ENCODE results near the gene HIF3A. TPM values are rescaled to one million over a fixed set of nuclear protein-coding genes. Genes with fewer than 3 reads are reported as not detected.

The HIF3A gene
- total RNA-seq, 1 experiment from 2014 or later, result 31.9 TPM

- Histone ChIP-seq H2BK15ac (ENCODE audit: low read depth, low read length) (no peak overlapping the region), H3K4me2 (ENCODE audit: insufficient read depth, insufficient read length, low read length) (peak overlapping the region; percentile 38), H3K23ac (ENCODE audit: insufficient read length, low read depth, low read length) (no peak overlapping the region), H2BK20ac (ENCODE audit: low read depth, low read length, poor library complexity, severe bottlenecking) (no peak overlapping the region), H3K4me1 (ENCODE audit: insufficient read depth, low read length) (peaks cover 7% of the 10 kb centered on the region; the same call in 1 of the 2 replicates), H2AK5ac (ENCODE audit: insufficient read length, low read length) (no peak overlapping the region), H2AFZ (ENCODE audit: low read length) (no peak overlapping the region), H3K4ac (ENCODE audit: low read depth, low read length) (no peak overlapping the region), H3K23me2 (ENCODE audit: insufficient read length, low read depth, low read length, poor library complexity, severe bottlenecking) (no peaks in the 10 kb centered on the region), H3K79me2 (ENCODE audit: insufficient read depth, low read length) (no peaks in the 10 kb centered on the region; the same call in 1 of the 2 replicates), H3K14ac (ENCODE audit: insufficient read depth, low read length) (no peak overlapping the region; the same call in 1 of the 2 replicates), H3K27me3 (ENCODE audit: insufficient read depth, low read length) (no peaks in the 10 kb centered on the region), H3K18ac (ENCODE audit: insufficient read length, low read depth, low read length) (peak overlapping the region; percentile 76), H3K79me1 (ENCODE audit: insufficient read depth, low read depth, low read length, poor library complexity, severe bottlenecking) (no peaks in the 10 kb centered on the region), H3K27ac (ENCODE audit: insufficient read length, low read depth, low read length) (peak overlapping the region; percentile 70), H2BK120ac (ENCODE audit: low read depth, low read length, poor library complexity, severe bottlenecking) (no peak overlapping the region), H2BK12ac (ENCODE audit: insufficient read length, low read depth, low read length) (no peak overlapping the region), H2BK5ac (ENCODE audit: insufficient read length, low read length) (no peak overlapping the region), H4K5ac (ENCODE audit: insufficient read length, low read depth, low read length) (no peak overlapping the region), H4K8ac (replicated peaks; ENCODE audit: insufficient read length, low read depth, low read length) (no peak overlapping the region), H3K9me3 (ENCODE audit: control insufficient read depth, low read depth, low read length) (no peaks in the 10 kb centered on the region), H4K91ac (ENCODE audit: insufficient read length, low read depth, low read length) (no peak overlapping the region), H3K56ac (ENCODE audit: insufficient read length, low read depth, low read length) (no peak overlapping the region), H4K20me1 (ENCODE audit: control insufficient read depth, insufficient read depth, insufficient read length) (no peaks in the 10 kb centered on the region), H3K9ac (ENCODE audit: extremely low read depth, insufficient read length, low read length) (no peak overlapping the region), H3T11ph (ENCODE audit: low read length) (no peak overlapping the region)
- Mint-ChIP-seq H3K4me1 (peaks cover 32 to 41% of the 10 kb centered on the region in 2 experiments), H3K4me3 (peak overlapping the region; percentile 38 to 70), H3K36me3 (ENCODE audit: insufficient read depth in 1 of 3, low read depth in 3 of 3) (peaks cover 27 to 47% (median 43%) of the 10 kb centered on the region in 3 experiments; a peak in 6 of 7 replicates), H3K27ac (peak overlapping the region; percentile 92 to 96 (median 95); a peak in 6 of 7 replicates), H3K27me3 (ENCODE audit: low read depth) (no peaks in the 10 kb centered on the region; the same call in 1 of the 2 replicates), H3K9me3 (no peaks in the 10 kb centered on the region)
- DNase-seq, result peak; percentile 89
- TF ChIP-seq, protein P1, sequence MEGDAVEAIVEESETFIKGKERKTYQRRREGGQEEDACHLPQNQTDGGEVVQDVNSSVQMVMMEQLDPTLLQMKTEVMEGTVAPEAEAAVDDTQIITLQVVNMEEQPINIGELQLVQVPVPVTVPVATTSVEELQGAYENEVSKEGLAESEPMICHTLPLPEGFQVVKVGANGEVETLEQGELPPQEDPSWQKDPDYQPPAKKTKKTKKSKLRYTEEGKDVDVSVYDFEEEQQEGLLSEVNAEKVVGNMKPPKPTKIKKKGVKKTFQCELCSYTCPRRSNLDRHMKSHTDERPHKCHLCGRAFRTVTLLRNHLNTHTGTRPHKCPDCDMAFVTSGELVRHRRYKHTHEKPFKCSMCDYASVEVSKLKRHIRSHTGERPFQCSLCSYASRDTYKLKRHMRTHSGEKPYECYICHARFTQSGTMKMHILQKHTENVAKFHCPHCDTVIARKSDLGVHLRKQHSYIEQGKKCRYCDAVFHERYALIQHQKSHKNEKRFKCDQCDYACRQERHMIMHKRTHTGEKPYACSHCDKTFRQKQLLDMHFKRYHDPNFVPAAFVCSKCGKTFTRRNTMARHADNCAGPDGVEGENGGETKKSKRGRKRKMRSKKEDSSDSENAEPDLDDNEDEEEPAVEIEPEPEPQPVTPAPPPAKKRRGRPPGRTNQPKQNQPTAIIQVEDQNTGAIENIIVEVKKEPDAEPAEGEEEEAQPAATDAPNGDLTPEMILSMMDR (conservative IDR thresholded peaks at IDR 0.05), result 0 out of 3 replicates have a peak, but pooled peaks have one; percentile 12
- WGBS (ENCODE audit: extremely low coverage, insufficient read length, low lambda C conversion rate), result no CpG with 5 or more reads among the region's 17 CpGs
Observed at GRCh38 chr19:46373491-46374359, 76.9 kb downstream of the HIF3A start.

Data from H9 (cell line).